HG03025 (cell line): Measurements from ENCODE around the gene PGP.

Experiments used
- ATAC-seq: cut with Tn5 transposase; IDR thresholded peaks from one replicate; pipeline ENCODE4 v1.9.1; 2021; ENCODE audit warnings: mild to moderate bottlenecking, moderate library complexity; ENCODE audit not compliant: unreplicated experiment, low FRiP score

Gene PGP

DNA sequence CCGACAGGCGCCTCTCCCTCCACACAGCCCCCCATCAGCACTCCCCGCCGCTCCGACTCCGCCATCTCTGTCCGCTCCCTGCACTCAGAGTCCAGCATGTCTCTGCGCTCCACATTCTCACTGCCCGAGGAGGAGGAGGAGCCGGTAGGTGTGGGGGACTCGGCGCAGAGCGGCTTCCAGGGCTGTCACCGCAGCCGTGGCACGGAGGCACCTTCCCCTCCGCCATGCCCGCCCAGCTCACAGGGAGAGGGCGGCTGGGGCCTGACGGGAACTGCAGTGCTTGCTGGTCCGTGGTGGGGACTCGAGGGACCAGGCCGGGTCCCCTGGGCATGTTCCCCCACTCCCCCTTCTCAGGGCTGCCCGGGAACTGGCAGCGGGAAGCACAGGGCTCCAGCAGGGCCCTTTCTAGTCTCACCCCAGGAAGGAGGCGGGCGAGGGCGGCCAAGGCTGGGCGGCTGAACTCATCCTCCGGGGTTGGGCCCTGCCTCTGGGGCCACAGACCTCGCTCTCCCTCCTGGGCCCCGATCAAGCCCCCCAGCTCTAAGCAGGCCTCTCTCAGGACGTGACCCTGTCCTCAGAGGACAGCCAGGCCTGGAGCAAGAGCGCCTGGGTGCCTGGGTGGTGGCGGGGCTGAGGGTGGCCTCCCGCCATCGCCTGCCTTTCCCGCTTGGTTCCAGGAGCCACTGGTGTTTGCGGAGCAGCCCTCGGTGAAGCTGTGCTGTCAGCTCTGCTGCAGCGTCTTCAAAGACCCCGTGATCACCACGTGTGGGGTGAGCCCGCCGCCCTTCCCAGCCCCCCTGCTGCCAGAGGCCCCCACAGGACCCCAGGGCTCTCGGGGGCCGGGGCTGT, 43.8 kb downstream of the PGP start:
- ATAC-seq = no peak

DNA sequence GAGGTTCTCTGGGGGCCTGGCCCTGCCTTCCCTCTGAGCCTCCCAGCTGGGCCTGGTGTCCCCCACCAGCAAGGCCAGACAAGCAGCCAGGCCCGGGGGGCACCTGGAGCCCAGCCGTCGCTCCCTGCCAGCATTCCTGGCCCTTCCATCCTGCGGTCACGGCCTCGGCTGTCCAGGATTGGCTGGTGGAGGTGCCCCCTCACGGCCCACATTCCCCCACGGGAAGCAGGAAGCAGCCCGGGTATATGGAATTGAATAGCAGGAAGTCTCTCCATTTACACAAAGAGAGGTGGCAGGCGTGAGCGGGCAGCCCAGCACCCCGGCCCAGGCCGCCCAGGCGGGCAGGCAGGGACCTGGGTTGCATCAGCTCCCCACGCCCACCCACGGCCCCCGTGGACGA, 44.6 kb downstream of the PGP start:
- no peak for ATAC-seq

DNA sequence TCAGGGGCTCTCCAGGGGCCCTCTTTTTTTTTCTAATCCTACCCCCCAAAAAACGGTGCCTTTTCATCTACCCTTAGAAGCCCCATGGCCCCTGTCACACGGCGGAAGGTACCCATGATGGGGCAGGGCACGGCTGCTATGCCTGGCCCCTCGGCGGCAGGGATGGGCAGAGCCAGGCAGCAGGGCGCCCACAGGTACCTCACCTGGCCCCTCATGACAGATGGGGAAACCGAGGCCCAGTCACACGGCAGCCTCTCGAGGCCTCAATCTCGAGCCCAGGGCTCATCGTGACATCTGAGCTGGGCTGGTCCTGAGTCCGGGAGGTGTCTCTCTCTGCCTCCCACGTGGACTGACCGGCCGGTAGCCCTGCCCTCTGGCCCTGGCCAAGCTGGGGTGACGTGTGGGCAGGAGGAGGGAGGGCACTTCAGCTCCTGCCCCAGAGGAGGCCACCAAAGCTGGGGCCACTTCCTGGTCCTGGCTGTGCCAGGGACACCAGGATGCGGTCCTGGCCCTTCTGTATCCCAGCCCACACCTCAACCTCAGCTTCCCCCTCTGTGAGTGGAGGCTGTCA, 47.5 kb downstream of the PGP start:
- ATAC-seq = no peak

DNA sequence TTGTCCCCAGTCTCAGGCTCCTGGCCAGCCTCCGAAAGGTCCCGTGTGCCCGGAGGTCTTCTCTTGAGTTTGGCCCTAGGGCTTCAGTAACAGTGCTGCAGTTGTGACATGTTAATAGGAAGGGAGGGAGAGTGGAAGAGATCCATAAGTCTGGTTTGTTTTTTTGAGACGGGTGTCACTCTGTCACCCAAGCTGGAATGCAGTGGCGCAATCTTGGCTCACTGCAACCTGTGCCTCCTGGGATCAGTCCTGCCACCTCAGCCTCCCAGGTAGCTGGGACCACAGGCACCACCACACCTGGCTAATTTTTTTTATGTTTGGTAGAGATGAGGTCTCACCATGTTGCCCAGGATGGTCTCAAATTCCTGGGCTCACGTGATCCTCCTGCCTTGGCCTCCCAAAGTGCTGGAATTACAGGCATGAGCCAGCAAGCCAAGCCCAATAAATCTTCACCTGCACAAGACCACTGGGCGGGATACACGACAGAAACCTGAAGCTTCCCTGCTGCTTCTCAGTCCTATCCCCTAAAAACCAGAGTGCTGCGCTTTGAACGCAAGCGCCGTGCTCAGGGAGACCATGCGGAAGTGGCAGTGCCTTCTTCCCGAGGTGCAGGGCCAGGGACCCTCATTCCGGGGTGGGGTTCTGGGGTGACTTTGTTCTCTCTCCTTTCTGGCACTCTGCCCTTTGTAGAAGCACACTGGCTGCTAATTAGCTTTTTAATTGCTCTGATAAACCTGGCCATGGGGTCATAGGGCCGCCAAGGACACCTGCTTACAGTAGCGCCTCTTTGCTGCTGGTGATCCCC, 48.2 kb downstream of the PGP start:
- no peak for ATAC-seq

DNA sequence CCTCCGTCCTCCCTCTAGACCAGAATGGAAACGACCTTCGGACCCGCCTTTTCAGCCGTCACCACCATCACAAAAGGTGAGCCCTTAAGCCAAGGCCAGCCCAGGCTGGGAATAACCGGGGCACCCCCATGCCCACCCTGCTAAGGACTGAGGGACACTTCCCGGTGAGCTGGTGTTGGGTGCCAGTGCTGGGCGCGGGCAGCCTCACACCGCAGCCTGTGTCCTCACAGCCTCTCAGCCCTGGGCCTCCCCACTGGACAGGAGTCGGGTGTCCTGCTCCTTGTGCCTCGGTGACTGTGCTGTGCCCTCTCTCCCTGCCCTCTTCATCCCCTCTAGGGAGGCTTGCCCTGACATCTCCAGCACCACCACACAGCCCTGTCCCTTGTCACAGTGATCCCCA, 48.8 kb downstream of the PGP start:
- ATAC-seq = no peak

DNA sequence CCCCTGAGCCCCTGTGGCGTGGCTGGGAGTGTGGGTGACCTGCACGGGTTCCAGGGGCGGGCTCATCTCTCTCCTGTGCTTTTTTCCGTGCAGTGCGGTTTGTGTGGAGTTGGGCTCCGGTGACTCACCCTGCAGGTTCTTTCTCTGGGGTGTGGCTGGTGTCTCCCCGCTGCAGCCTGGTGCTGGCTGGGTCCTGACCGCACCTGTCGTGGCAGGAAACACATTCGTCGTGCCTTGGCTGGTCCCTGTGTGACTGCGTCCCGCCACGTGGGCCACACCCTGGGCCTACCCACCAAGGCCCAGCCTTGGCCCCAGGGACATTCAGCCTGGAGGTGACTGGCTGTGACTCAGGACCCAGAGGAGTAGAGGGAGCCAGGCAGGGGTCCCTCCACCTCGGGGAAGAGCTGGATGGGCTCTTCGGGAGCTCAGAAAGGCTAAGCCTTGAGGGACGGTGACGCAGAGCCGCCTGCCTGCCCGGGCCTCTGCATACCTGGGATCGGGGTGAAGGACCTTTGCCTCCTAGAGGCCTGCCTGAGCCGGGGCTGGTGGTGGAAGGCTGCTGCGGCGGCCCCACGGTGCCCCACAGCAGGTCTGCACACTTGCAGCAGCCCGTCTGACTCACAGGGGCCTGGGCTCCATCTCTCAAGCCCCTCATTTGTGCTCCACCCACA, 51.3 kb downstream of the PGP start:
- ATAC-seq = no peak

DNA sequence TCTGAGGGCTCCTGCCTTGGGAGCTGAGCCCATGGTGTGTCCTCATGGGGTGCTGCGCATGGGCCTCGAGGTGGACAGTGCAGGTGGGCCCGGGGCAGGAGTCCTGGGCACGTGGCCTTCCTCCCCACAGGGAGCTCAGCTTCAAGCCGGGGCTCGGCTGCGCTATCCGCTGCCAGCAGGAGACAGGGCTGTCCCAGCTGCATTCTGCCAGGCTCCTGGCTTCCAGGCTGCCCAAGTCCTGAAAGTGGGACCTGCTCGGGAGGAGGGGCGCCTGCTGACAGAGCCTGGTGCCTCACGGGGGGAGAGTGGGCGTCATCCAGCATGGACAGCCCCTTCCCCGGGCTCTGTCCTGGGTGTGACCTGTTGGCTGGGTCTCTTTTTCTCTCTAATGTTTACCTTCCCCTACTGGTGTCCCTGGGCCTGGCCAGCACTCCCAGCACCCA, 51.9 kb downstream of the PGP start:
- no peak for ATAC-seq

DNA sequence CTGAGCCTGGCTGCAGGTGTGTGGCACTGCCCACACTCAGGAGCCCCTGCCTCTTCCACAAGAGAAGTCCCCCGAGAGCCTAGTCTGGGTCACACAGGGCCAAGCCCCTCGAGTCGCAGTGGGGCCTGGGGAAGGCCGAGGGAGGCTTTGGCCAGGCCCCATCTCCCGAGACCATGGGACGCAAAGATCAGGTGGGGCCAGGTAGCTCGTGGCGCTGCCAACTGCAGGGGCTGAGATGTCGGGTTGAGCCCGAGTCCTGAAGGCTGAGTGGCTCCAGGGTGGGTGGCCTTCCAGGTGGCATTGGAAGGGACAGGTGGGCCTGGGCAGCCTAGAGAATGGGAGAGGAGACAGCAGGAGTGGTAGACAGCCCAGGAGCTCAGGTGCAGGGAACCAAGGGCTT, 52.7 kb downstream of the PGP start:
- no peak for ATAC-seq
